Neural crest cell (in vitro differentiated cells): Measurements from ENCODE around the gene CRCP. TPM values are rescaled to one million over a fixed set of nuclear protein-coding genes. Genes with fewer than 3 reads are reported as not detected.

Experiments
- DNase-seq: peaks from one replicate; pipeline ENCODE4 v3.0.0; 2021; ENCODE audit warnings: low read depth, mixed read lengths, low spot score
- H3K27ac Mint-ChIP-seq: one replicate; pipeline ENCODE4 v1.8.0; 2021; ENCODE audit warnings: mild to moderate bottlenecking, mixed read lengths; ENCODE audit not compliant: unreplicated experiment
- H3K27me3 Mint-ChIP-seq: 2 replicates; pipeline ENCODE4 v1.8.0; 2021; ENCODE audit warnings: low read depth, mild to moderate bottlenecking, mixed read lengths
- H3K36me3 Mint-ChIP-seq: 2 replicates; pipeline ENCODE4 v1.8.0; 2021; ENCODE audit warnings: low read depth, mild to moderate bottlenecking, mixed read lengths
- H3K4me1 Mint-ChIP-seq: 2 replicates; pipeline ENCODE4 v1.8.0; 2021; ENCODE audit warnings: mixed read lengths
- H3K4me3 Mint-ChIP-seq: one replicate; pipeline ENCODE4 v1.8.0; 2021; ENCODE audit warnings: mild to moderate bottlenecking, mixed read lengths
- H3K9me3 Mint-ChIP-seq: 2 replicates; pipeline ENCODE4 v1.8.0; 2021; ENCODE audit warnings: mixed read lengths
- total RNA-seq: library from RNA; stranded (reverse); gene quantifications from 2 replicates; pipeline ENCODE4 v1.2.1, GENCODE V29; 2021
- TF ChIP-seq, protein P1 (sequence below): fragments of 200-600 bp; sonication (generic); conservative IDR thresholded peaks from 2 replicates; pipeline ENCODE4 v1.5.0; 2021; ENCODE audit warnings: antibody characterized with exemption, mild to moderate bottlenecking

The CRCP gene
- total RNA-seq, 1 donor from 2014 or later, result 38.0 TPM

DNA sequence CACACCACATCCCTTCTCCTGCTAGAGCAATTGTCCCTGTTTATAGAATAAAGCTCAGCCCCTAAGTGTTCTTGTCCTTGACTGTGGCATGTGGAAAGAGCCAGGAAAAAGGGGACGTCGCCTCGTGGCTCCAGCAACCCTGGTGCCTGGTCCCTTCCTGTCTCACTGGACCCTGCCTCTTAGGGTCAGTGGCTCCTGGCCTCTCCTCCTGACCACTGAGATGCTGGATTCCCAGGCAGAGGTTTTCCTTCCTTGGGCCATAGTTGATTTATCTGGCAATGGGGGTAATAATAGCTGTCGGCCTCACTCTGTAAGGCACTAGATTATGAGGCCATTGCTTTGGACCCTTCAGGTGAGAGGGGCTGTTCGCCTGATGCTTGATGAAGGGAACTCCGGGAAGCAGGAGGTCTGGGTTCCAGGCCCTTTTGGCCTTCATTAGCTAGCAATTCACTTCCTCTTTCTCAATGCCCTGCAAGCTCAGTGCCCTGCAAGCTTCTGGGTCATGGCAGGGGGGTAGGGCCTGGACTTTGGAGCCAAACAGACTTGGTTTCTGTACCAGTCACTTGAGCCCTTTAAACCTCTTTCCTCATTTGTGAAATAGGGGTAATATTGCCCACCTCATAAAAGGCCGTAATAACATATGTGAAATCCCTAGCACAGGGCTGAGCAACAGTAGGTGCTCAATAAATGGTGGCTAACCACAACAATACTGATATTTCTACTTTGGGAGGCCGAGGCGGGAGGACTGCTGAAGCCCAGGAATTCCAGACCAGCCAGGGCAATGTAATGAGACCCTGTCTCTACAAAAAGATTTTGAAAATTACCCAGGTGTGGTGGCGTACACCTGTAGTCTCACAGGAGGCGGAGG, 38.0 kb upstream of the CRCP start:
- peak overlapping the region; percentile 71 for H3K27ac Mint-ChIP-seq
- TF ChIP-seq, protein P1, sequence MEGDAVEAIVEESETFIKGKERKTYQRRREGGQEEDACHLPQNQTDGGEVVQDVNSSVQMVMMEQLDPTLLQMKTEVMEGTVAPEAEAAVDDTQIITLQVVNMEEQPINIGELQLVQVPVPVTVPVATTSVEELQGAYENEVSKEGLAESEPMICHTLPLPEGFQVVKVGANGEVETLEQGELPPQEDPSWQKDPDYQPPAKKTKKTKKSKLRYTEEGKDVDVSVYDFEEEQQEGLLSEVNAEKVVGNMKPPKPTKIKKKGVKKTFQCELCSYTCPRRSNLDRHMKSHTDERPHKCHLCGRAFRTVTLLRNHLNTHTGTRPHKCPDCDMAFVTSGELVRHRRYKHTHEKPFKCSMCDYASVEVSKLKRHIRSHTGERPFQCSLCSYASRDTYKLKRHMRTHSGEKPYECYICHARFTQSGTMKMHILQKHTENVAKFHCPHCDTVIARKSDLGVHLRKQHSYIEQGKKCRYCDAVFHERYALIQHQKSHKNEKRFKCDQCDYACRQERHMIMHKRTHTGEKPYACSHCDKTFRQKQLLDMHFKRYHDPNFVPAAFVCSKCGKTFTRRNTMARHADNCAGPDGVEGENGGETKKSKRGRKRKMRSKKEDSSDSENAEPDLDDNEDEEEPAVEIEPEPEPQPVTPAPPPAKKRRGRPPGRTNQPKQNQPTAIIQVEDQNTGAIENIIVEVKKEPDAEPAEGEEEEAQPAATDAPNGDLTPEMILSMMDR, result no peak
- peak overlapping the region; percentile 95 for H3K4me3 Mint-ChIP-seq

GRCh38 chr7:66078067-66078466, 36.6 kb upstream of the CRCP start:
- peaks cover 16% of the 10 kb centered on the region for H3K4me1 Mint-ChIP-seq
- no peaks in the 10 kb centered on the region for H3K9me3 Mint-ChIP-seq
- no peaks in the 10 kb centered on the region for H3K36me3 Mint-ChIP-seq
- peak overlapping the region; percentile 69 for H3K4me3 Mint-ChIP-seq
- no peak overlapping the region for H3K27ac Mint-ChIP-seq
- H3K27me3 Mint-ChIP-seq, result no peaks in the 10 kb centered on the region
- no peak for DNase-seq
- TF ChIP-seq, protein P1, result no peak

More for the DNA sequence above, 38.0 kb upstream of the CRCP start:
- Mint-ChIP-seq H3K4me1 (peaks cover 16% of the 10 kb centered on the region), H3K9me3 (no peaks in the 10 kb centered on the region), H3K27me3 (no peaks in the 10 kb centered on the region), H3K36me3 (no peaks in the 10 kb centered on the region)
- no peak for DNase-seq

- H3K36me3 Mint-ChIP-seq, result no peaks in the 10 kb centered on the region
- TF ChIP-seq, protein P1, result no peak
These were observed 32.6 kb upstream of the CRCP start for GRCh38 chr7:66082083-66082482.

GRCh38 chr7:66082886-66083415, 31.7 kb upstream of the CRCP start:
- TF ChIP-seq, protein P1, result no peak
- no peaks in the 10 kb centered on the region for H3K9me3 Mint-ChIP-seq
- H3K27ac Mint-ChIP-seq, result no peak overlapping the region
- no peaks in the 10 kb centered on the region for H3K4me1 Mint-ChIP-seq
- no peaks in the 10 kb centered on the region for H3K27me3 Mint-ChIP-seq
- no peak overlapping the region for H3K4me3 Mint-ChIP-seq
- H3K36me3 Mint-ChIP-seq, result no peaks in the 10 kb centered on the region
- no peak for DNase-seq

More at GRCh38 chr7:66082083-66082482, 32.6 kb upstream of the CRCP start:
- Mint-ChIP-seq H3K27me3 (no peaks in the 10 kb centered on the region), H3K27ac (no peak overlapping the region), H3K4me3 (no peak overlapping the region), H3K4me1 (peaks cover 4% of the 10 kb centered on the region), H3K9me3 (no peaks in the 10 kb centered on the region)
- no peak for DNase-seq

GRCh38 chr7:66083677-66084076, 31.0 kb upstream of the CRCP start:
- H3K27ac Mint-ChIP-seq, result no peak overlapping the region
- no peaks in the 10 kb centered on the region for H3K4me1 Mint-ChIP-seq
- TF ChIP-seq, protein P1, result no peak
- H3K27me3 Mint-ChIP-seq, result no peaks in the 10 kb centered on the region
- H3K9me3 Mint-ChIP-seq, result no peaks in the 10 kb centered on the region
- DNase-seq, result no peak
- H3K36me3 Mint-ChIP-seq, result no peaks in the 10 kb centered on the region
- no peak overlapping the region for H3K4me3 Mint-ChIP-seq
